IMR-90 (cell line): ENCODE data around the gene KLHL29. TPM values are rescaled to one million over a fixed set of nuclear protein-coding genes. Genes with fewer than 3 reads are reported as not detected.

Source experiments
- ATAC-seq: fragments of 200-7000 bp; cut with Tn5 transposase; 2 replicates; pipeline ENCODE4 v1.9.1; 2020; ENCODE audit warnings: low read depth, mild to moderate bottlenecking, moderate library complexity
- BruUV-seq: library from RNA; stranded (reverse); fragments of 400-500 nt; replicated peaks from 2 replicates; lab custom pipeline; 2021; lab: Mats Ljungman, UMichigan
- CTCF ChIA-PET: fragments of 300-600 bp; formaldehyde crosslinking; extraction: SDS; loops from one replicate; lab custom pipeline; 2021; ENCODE audit warnings: antibody characterized with exemption; lab: Yijun Ruan, JAX
- POLR2A ChIA-PET: fragments of 300-600 bp; sonication (Branson Sonifier 250); formaldehyde crosslinking; loops from one replicate; lab custom pipeline; 2022; ENCODE audit warnings: antibody characterized with exemption; ENCODE audit not compliant: unreplicated experiment; lab: Charles Lee
- DNase-seq: peaks from one replicate; pipeline ENCODE4 v3.0.0; 2013
- H2AFZ ChIP-seq: replicated peaks from 2 replicates; pipeline ENCODE3; 2013; ENCODE audit warnings: low read length, mild to moderate bottlenecking; ENCODE audit not compliant: poor library complexity
- H2AK5ac ChIP-seq: 2 replicates; pipeline ENCODE4 v1.6.1; 2013; ENCODE audit warnings: low read depth, low read length, inconsistent platforms
- H2AK9ac ChIP-seq: replicated peaks from 2 replicates; pipeline ENCODE3; 2013; ENCODE audit warnings: mild to moderate bottlenecking, low read depth, low read length, moderate library complexity; ENCODE audit not compliant: poor library complexity
- H2BK120ac ChIP-seq: 2 replicates; pipeline ENCODE4 v1.6.1; 2013; ENCODE audit warnings: low read depth, low read length, inconsistent platforms
- H2BK15ac ChIP-seq: 3 replicates; pipeline ENCODE4 v1.6.1; 2013; ENCODE audit warnings: low read depth, low read length, inconsistent platforms
- H2BK20ac ChIP-seq: 2 replicates; pipeline ENCODE4 v1.6.1; 2013; ENCODE audit warnings: low read depth, mild to moderate bottlenecking, inconsistent platforms, low read length, moderate library complexity
- H2BK5ac ChIP-seq: 2 replicates; pipeline ENCODE4 v1.6.1; 2013; ENCODE audit warnings: mild to moderate bottlenecking, low read depth, low read length, inconsistent platforms; ENCODE audit not compliant: poor library complexity, severe bottlenecking
- H3K14ac ChIP-seq: replicated peaks from 2 replicates; pipeline ENCODE4 v1.6.1; 2013; ENCODE audit warnings: low read depth, low read length, inconsistent platforms
- H3K18ac ChIP-seq: 2 replicates; pipeline ENCODE4 v1.6.1; 2013; ENCODE audit warnings: low read depth, low read length, control low read depth
- H3K23ac ChIP-seq: 2 replicates; pipeline ENCODE4 v1.6.1; 2013; ENCODE audit warnings: low read depth, low read length, inconsistent platforms
- H3K27ac ChIP-seq: 2 replicates; pipeline ENCODE4 v1.5.1; 2013; ENCODE audit warnings: mild to moderate bottlenecking, control low read depth, low read length; ENCODE audit not compliant: insufficient read depth
- H3K27me3 ChIP-seq: 2 replicates; pipeline ENCODE4 v1.6.1; 2013; ENCODE audit warnings: low read length; ENCODE audit not compliant: control insufficient read depth, insufficient read depth
- H3K36me3 ChIP-seq: 2 replicates; pipeline ENCODE4 v1.6.1; 2013; ENCODE audit warnings: low read length, mixed read lengths; ENCODE audit not compliant: control insufficient read depth, insufficient read depth
- H3K4ac ChIP-seq: 2 replicates; pipeline ENCODE4 v1.6.1; 2013; ENCODE audit warnings: low read depth, low read length, inconsistent platforms
- H3K4me1 ChIP-seq: 2 replicates; pipeline ENCODE4 v1.6.1; 2013; ENCODE audit warnings: low read length, mixed read lengths; ENCODE audit not compliant: control insufficient read depth, insufficient read depth
- H3K4me2 ChIP-seq: 2 replicates; pipeline ENCODE4 v1.6.1; 2013; ENCODE audit warnings: low read depth, mild to moderate bottlenecking, control low read depth, low read length, moderate library complexity
- H3K4me3 ChIP-seq: 2 replicates; pipeline ENCODE4 v1.5.1; 2013; ENCODE audit warnings: low read depth, mild to moderate bottlenecking, control low read depth, low read length, moderate library complexity; ENCODE audit not compliant: insufficient read depth
- H3K56ac ChIP-seq: 2 replicates; pipeline ENCODE4 v1.6.1; 2013; ENCODE audit warnings: low read length, inconsistent platforms; ENCODE audit not compliant: insufficient read depth; ENCODE audit errors: extremely low read depth
- H3K79me1 ChIP-seq, 2 experiments: 2 replicates each; pipeline ENCODE4 v1.6.1; 2013; ENCODE audit warnings: low read length in 2 of 2, inconsistent platforms in 1 of 2, low read depth in 1 of 2
- H3K9ac ChIP-seq: 2 replicates; pipeline ENCODE4 v1.6.1; 2013; ENCODE audit warnings: low read depth, low read length, control low read depth
- H3K9me1 ChIP-seq: 2 replicates; pipeline ENCODE4 v1.6.1; 2013; ENCODE audit warnings: low read length, inconsistent platforms; ENCODE audit not compliant: insufficient read depth
- H3K9me3 ChIP-seq: 2 replicates; pipeline ENCODE4 v1.6.1; 2013; ENCODE audit warnings: low read length; ENCODE audit not compliant: control insufficient read depth, insufficient read depth
- H4K20me1 ChIP-seq: 2 replicates; pipeline ENCODE4 v1.6.1; 2013; ENCODE audit warnings: low read length, inconsistent platforms; ENCODE audit not compliant: insufficient read depth
- H4K5ac ChIP-seq: 2 replicates; pipeline ENCODE4 v1.6.1; 2013; ENCODE audit warnings: mild to moderate bottlenecking, low read depth, low read length, control low read depth
- H4K8ac ChIP-seq, 2 experiments: 2 replicates each; pipeline ENCODE4 v1.6.1; 2013; ENCODE audit warnings: low read depth in 2 of 2, low read length in 2 of 2, control low read depth in 1 of 2, inconsistent platforms in 1 of 2
- H4K91ac ChIP-seq: 2 replicates; pipeline ENCODE4 v1.6.1; 2013; ENCODE audit warnings: low read depth, low read length, inconsistent platforms; ENCODE audit not compliant: insufficient read depth
- BHLHE40 ChIP-seq: fragments of 150-350 bp; IDR thresholded peaks from 2 replicates; pipeline ENCODE4 v1.6.1; 2016; ENCODE audit warnings: mild to moderate bottlenecking, low read depth, low read length
- CEBPB ChIP-seq: IDR thresholded peaks from 2 replicates; pipeline ENCODE4 v1.6.1; 2012; ENCODE audit warnings: low read depth, low read length, improper control_type of control experiment
- CHD1 ChIP-seq: IDR thresholded peaks from 2 replicates; pipeline ENCODE4 v1.6.1; 2012; ENCODE audit warnings: low read depth, low read length, improper control_type of control experiment
- FOS ChIP-seq: fragments of 150-350 bp; IDR thresholded peaks from 2 replicates; pipeline ENCODE4 v1.6.1; 2016; ENCODE audit warnings: low read depth, low read length
- MAFK ChIP-seq: IDR thresholded peaks from 2 replicates; pipeline ENCODE4 v1.6.1; 2012; ENCODE audit warnings: low read depth, low read length, improper control_type of control experiment
- MXI1 ChIP-seq: IDR thresholded peaks from 2 replicates; pipeline ENCODE4 v1.6.1; 2012; ENCODE audit warnings: low read depth, mild to moderate bottlenecking, low read length, moderate library complexity, borderline replicate concordance
- NFE2L2 ChIP-seq: fragments of 150-350 bp; IDR thresholded peaks from 2 replicates; pipeline ENCODE4 v1.6.1; 2016; ENCODE audit warnings: low read depth, mild to moderate bottlenecking, low read length
- POLR2A ChIP-seq: IDR thresholded peaks from 2 replicates; pipeline ENCODE4 v1.6.1; 2012; ENCODE audit warnings: mild to moderate bottlenecking, low read depth, low read length
- RAD21 ChIP-seq: IDR thresholded peaks from 2 replicates; pipeline ENCODE4 v1.6.1; 2012; ENCODE audit warnings: low read length, improper control_type of control experiment
- RFX5 ChIP-seq: IDR thresholded peaks from 2 replicates; pipeline ENCODE4 v1.8.0; 2012; ENCODE audit warnings: low read depth, mild to moderate bottlenecking, low read length, moderate library complexity
- USF2 ChIP-seq: fragments of 150-350 bp; IDR thresholded peaks from 2 replicates; pipeline ENCODE4 v1.6.1; 2017; ENCODE audit warnings: mild to moderate bottlenecking, antibody characterized with exemption, low read length, low read depth
- WGBS, 2 experiments: methylation state at CpG; one replicate each; pipeline versions ENCODE4 v1.1.5 to v1.1.7; 2013; ENCODE audit warnings: missing lambda C conversion rate in 2 of 2; ENCODE audit not compliant: insufficient read length in 1 of 2; ENCODE audit errors: extremely low coverage in 2 of 2; 5-methylcytosine and 5-hydroxymethylcytosine counted together
- dilution Hi-C: fragments of 300-500 bp; cut with HindIII; formaldehyde crosslinking; loops from one replicate; pipeline ENCODE4 v1.14.3; 2018; ENCODE audit warnings: low sequenced_read_pairs; ENCODE audit not compliant: unreplicated experiment
- in situ Hi-C: fragments of 300-500 bp; cut with MboI; formaldehyde crosslinking; loops from 3 replicates; pipeline ENCODE4 v1.14.3; 2019; ENCODE audit warnings: low sequenced_read_pairs, inconsistent platforms, mixed read lengths
- intact Hi-C: fragments of 100-400 bp; cut with micrococcal nuclease; formaldehyde crosslinking; loops from 2 replicates; pipeline ENCODE4 v1.10.0; 2022
- polyA plus RNA-seq, 3 experiments: library from polyadenylated mRNA; depleted of rRNA; stranded (reverse); fragments of >200 nt; gene quantifications; 2 replicates each; pipeline ENCODE4 v1.2.3, GENCODE V29; 2012; ENCODE audit warnings: low replicate concordance in 1 of 3
- total RNA-seq: library from RNA; depleted of rRNA; stranded (reverse); fragments of >200 nt; gene quantifications from 2 replicates; pipeline ENCODE4 v1.2.3, GENCODE V29; 2012
- TF ChIP-seq, protein P1 (sequence below): conservative IDR thresholded peaks from 2 replicates; pipeline ENCODE4 v1.5.1; 2012; ENCODE audit warnings: mild to moderate bottlenecking, low read depth, low read length, improper control_type of control experiment
- TF ChIP-seq, protein P2 (sequence below): fragments of 150-350 bp; IDR thresholded peaks from 2 replicates; pipeline ENCODE4 v1.6.1; 2016; ENCODE audit warnings: low read depth, mild to moderate bottlenecking, low read length, moderate library complexity, borderline replicate concordance

Gene KLHL29
- total and polyA plus RNA-seq, 2 of the 4 experiments (the other 2 are of a cell fraction) = 2.0 to 8.0 TPM

DNA sequence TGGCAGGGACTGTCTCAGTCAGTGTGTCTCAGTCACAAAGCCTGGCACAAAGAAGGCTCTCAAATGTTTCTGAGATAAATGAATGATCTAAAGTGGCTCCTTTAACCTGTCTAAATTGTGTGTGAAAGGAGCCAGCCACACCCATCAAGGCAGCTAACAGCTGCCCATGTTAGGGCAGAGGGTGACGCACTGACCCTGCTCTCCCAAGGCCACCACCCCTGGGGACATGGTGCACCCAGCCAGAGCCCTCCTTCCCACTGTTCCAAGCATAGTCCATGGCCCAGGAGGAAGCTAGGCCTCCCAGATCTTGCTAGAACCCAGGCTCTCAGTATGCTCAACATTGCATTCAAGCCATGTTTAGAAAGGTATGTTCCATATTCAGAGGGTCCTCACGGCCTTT, 100.3 kb downstream of the KLHL29 start:
- no peak overlapping the region for H3K4me2 ChIP-seq
- no peak overlapping the region for H3K9ac ChIP-seq
- no peak overlapping the region for H3K56ac ChIP-seq
- no peak overlapping the region for H3K4me3 ChIP-seq
- in situ Hi-C loops = no loop called here
- H2AK5ac ChIP-seq = no peak overlapping the region
- H3K36me3 ChIP-seq = peaks cover 3% of the 10 kb centered on the region; the same call in 1 of the 2 replicates
- peaks cover 0 to 3% of the 10 kb centered on the region in 2 experiments; a peak in 2 of 4 replicates for H3K79me1 ChIP-seq
- POLR2A ChIA-PET = no interaction called here
- no peak overlapping the region for H2BK5ac ChIP-seq
- H2BK20ac ChIP-seq = no peak overlapping the region
- no peak overlapping the region for H3K23ac ChIP-seq
- H4K5ac ChIP-seq = no peak overlapping the region
- peaks cover 22% of the 10 kb centered on the region for H4K20me1 ChIP-seq
- H4K91ac ChIP-seq = no peak overlapping the region
- H2AK9ac ChIP-seq = no peak overlapping the region
- no peak for DNase-seq
- H2BK15ac ChIP-seq = no peak overlapping the region
- no peaks in the 10 kb centered on the region for H3K27me3 ChIP-seq
- dilution Hi-C loops = no loop called here
- ATAC-seq = no peak
- H3K9me1 ChIP-seq = peaks cover 3% of the 10 kb centered on the region
- no peak overlapping the region for H3K14ac ChIP-seq
- H2BK120ac ChIP-seq = no peak overlapping the region
- no peak overlapping the region for H3K18ac ChIP-seq
- H3K4me1 ChIP-seq = peaks cover 12% of the 10 kb centered on the region
- H3K4ac ChIP-seq = no peak overlapping the region
- CTCF ChIA-PET = no interaction called here
- no peak for TF ChIP-seq MAFK
- no peak for TF ChIP-seq RFX5
- TF ChIP-seq, protein P1, sequence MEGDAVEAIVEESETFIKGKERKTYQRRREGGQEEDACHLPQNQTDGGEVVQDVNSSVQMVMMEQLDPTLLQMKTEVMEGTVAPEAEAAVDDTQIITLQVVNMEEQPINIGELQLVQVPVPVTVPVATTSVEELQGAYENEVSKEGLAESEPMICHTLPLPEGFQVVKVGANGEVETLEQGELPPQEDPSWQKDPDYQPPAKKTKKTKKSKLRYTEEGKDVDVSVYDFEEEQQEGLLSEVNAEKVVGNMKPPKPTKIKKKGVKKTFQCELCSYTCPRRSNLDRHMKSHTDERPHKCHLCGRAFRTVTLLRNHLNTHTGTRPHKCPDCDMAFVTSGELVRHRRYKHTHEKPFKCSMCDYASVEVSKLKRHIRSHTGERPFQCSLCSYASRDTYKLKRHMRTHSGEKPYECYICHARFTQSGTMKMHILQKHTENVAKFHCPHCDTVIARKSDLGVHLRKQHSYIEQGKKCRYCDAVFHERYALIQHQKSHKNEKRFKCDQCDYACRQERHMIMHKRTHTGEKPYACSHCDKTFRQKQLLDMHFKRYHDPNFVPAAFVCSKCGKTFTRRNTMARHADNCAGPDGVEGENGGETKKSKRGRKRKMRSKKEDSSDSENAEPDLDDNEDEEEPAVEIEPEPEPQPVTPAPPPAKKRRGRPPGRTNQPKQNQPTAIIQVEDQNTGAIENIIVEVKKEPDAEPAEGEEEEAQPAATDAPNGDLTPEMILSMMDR = no peak
- no peak for TF ChIP-seq BHLHE40
- no peak for TF ChIP-seq CEBPB
- TF ChIP-seq FOS = no peak
- no peak for TF ChIP-seq CHD1
- no peak for TF ChIP-seq RAD21
- TF ChIP-seq NFE2L2 = no peak
- TF ChIP-seq USF2 = no peak
- TF ChIP-seq, protein P2, sequence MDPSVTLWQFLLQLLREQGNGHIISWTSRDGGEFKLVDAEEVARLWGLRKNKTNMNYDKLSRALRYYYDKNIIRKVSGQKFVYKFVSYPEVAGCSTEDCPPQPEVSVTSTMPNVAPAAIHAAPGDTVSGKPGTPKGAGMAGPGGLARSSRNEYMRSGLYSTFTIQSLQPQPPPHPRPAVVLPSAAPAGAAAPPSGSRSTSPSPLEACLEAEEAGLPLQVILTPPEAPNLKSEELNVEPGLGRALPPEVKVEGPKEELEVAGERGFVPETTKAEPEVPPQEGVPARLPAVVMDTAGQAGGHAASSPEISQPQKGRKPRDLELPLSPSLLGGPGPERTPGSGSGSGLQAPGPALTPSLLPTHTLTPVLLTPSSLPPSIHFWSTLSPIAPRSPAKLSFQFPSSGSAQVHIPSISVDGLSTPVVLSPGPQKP = no peak
- no peak for TF ChIP-seq POLR2A
- TF ChIP-seq MXI1 = no peak
- WGBS, 2 experiments = no CpG with 5 or more reads among the region's 2 CpGs
- H3K27ac ChIP-seq = no peak overlapping the region
- no peak overlapping the region for H4K8ac ChIP-seq
- no peaks in the 10 kb centered on the region for H3K9me3 ChIP-seq
- intact Hi-C loops = loop anchor here (10.0 kb wide), 1 partner anchor 270 kb away; no protein-coding TSS in a partner anchor
- no TSS peak for BruUV-seq
- H2AFZ ChIP-seq = no peak overlapping the region
